ENCODE results near the gene SMIM13.

The SMIM13 gene

DNA sequence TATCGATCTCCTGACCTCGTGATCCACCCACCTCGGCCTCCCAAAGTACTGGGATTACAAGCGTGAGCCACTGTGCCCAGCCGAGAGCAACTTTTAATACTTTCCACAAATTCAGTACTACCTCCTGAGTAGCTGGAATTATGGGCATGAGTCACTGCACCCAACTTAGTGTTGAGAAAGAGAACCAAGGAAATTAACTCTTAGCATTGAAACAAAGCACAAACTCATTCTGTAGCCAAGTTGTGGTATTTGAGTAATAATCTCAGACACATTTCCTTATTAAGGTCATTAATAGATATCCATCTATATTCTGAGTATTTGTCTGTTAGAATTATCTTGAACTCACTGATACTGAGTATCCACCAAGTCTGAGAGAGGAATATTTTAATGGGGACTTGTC, 35.2 kb upstream of the SMIM13 start:
- no peaks in the 10 kb centered on the region for H4K20me1 ChIP-seq (ENCODE audit: insufficient read depth)
- no peaks in the 10 kb centered on the region for H3K36me3 ChIP-seq (ENCODE audit: insufficient read depth)
- H3K9ac ChIP-seq, result no peak overlapping the region
- no peak overlapping the region for H3K4me2 ChIP-seq
- no peaks in the 10 kb centered on the region for H3K4me1 ChIP-seq (ENCODE audit: low read depth, poor library complexity, severe bottlenecking)
- no peak overlapping the region for H3K27ac ChIP-seq
- H3K79me2 ChIP-seq (ENCODE audit: insufficient read depth, low read depth), result no peaks in the 10 kb centered on the region
- no peak overlapping the region for H3K4me3 ChIP-seq (IDR thresholded peaks at IDR 0.05; ENCODE audit: insufficient read depth, low read depth, low read length)
- TF ChIP-seq, protein P1, sequence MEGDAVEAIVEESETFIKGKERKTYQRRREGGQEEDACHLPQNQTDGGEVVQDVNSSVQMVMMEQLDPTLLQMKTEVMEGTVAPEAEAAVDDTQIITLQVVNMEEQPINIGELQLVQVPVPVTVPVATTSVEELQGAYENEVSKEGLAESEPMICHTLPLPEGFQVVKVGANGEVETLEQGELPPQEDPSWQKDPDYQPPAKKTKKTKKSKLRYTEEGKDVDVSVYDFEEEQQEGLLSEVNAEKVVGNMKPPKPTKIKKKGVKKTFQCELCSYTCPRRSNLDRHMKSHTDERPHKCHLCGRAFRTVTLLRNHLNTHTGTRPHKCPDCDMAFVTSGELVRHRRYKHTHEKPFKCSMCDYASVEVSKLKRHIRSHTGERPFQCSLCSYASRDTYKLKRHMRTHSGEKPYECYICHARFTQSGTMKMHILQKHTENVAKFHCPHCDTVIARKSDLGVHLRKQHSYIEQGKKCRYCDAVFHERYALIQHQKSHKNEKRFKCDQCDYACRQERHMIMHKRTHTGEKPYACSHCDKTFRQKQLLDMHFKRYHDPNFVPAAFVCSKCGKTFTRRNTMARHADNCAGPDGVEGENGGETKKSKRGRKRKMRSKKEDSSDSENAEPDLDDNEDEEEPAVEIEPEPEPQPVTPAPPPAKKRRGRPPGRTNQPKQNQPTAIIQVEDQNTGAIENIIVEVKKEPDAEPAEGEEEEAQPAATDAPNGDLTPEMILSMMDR (conservative IDR thresholded peaks at IDR 0.05; ENCODE audit: low read depth, low read length), result no peak
- no peak overlapping the region for H2AFZ ChIP-seq (ENCODE audit: low read depth)
- H3K27me3 ChIP-seq (ENCODE audit: insufficient read depth, low read depth), result no peaks in the 10 kb centered on the region

DNA sequence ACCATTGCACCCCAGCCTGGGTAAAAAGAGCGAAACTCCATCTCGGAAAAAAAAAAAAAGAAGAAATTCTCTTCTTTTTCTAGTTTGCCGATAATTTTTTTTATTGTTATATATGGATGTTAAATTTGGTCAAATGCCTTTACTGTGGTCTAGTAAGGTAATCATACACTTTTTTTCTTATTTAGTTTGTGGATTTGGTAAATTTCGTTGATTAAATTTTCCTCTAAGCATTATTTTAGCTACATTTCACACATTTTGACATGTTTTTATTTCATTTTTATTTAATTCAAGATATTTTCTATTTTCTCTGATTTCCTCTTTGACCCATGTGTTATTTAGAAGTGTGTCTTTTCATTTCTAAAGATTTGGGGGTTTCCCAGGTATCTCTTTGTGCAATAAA, 31.6 kb upstream of the SMIM13 start:
- Histone ChIP-seq H3K79me2 (ENCODE audit: insufficient read depth, low read depth) (no peaks in the 10 kb centered on the region), H3K4me2 (no peak overlapping the region), H4K20me1 (ENCODE audit: insufficient read depth) (no peaks in the 10 kb centered on the region), H3K27ac (no peak overlapping the region), H3K4me1 (ENCODE audit: low read depth, poor library complexity, severe bottlenecking) (no peaks in the 10 kb centered on the region), H3K36me3 (ENCODE audit: insufficient read depth) (no peaks in the 10 kb centered on the region), H3K9ac (no peak overlapping the region), H3K4me3 (IDR thresholded peaks at IDR 0.05; ENCODE audit: insufficient read depth, low read depth, low read length) (no peak overlapping the region), H3K27me3 (ENCODE audit: insufficient read depth, low read depth) (no peaks in the 10 kb centered on the region), H2AFZ (ENCODE audit: low read depth) (no peak overlapping the region)
- TF ChIP-seq, protein P1 (conservative IDR thresholded peaks at IDR 0.05; ENCODE audit: low read depth, low read length), result no peak

DNA sequence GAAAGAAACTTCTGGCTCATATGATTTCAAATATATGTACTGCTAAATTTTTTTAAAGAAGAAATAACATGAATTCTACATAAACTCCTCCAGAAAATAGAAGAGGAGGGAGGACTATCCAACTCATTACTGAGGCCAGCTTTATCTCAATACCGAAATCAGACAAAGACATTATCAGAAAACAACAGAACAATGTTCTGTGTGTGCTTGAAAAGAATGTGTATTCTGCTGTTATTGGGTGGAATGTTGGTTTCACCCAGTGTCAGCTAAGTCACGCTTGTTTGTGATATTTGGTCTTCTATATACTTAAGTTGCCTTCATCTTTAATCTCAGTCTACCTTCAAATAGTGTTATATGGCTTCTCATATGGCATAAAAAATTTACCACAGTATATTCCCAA, 30.9 kb upstream of the SMIM13 start:
- Histone ChIP-seq H3K36me3 (ENCODE audit: insufficient read depth) (no peaks in the 10 kb centered on the region), H3K27me3 (ENCODE audit: insufficient read depth, low read depth) (no peaks in the 10 kb centered on the region), H3K79me2 (ENCODE audit: insufficient read depth, low read depth) (no peaks in the 10 kb centered on the region), H3K9ac (no peak overlapping the region), H3K27ac (no peak overlapping the region), H3K4me1 (ENCODE audit: low read depth, poor library complexity, severe bottlenecking) (no peaks in the 10 kb centered on the region), H3K4me3 (IDR thresholded peaks at IDR 0.05; ENCODE audit: insufficient read depth, low read depth, low read length) (no peak overlapping the region), H2AFZ (ENCODE audit: low read depth) (no peak overlapping the region), H4K20me1 (ENCODE audit: insufficient read depth) (no peaks in the 10 kb centered on the region), H3K4me2 (no peak overlapping the region)
- TF ChIP-seq, protein P1 (conservative IDR thresholded peaks at IDR 0.05; ENCODE audit: low read depth, low read length), result no peak

DNA sequence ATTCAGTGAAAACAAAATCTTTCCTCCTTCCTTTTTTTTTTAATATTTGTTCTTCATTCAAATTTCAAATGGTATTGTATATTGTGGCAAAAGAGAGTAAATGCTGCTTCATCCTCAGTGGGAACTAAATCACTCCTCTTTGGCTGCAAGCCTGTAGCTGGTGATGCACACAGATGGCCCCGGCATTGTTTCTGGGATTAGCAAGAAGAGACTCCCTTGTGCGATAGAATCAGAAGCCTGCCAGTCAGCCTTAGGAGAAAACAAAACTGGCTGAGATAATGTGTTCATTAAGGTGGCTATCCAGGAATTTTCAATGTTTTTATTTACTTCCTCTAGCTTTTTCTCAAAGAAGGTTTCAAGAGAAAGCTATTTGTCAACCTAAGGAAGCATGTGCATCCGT, 28.8 kb upstream of the SMIM13 start:
- Histone ChIP-seq H3K79me2 (ENCODE audit: insufficient read depth, low read depth) (no peaks in the 10 kb centered on the region), H3K27me3 (ENCODE audit: insufficient read depth, low read depth) (no peaks in the 10 kb centered on the region), H3K4me1 (ENCODE audit: low read depth, poor library complexity, severe bottlenecking) (no peaks in the 10 kb centered on the region), H2AFZ (ENCODE audit: low read depth) (no peak overlapping the region), H3K9ac (no peak overlapping the region), H3K4me2 (no peak overlapping the region), H3K4me3 (IDR thresholded peaks at IDR 0.05; ENCODE audit: insufficient read depth, low read depth, low read length) (no peak overlapping the region), H3K36me3 (ENCODE audit: insufficient read depth) (no peaks in the 10 kb centered on the region), H4K20me1 (ENCODE audit: insufficient read depth) (no peaks in the 10 kb centered on the region), H3K27ac (no peak overlapping the region)
- TF ChIP-seq, protein P1 (conservative IDR thresholded peaks at IDR 0.05; ENCODE audit: low read depth, low read length), result no peak
